ENCODE measurements around the gene ATP11A. TPM values are rescaled to one million over a fixed set of nuclear protein-coding genes. Genes with fewer than 3 reads are reported as not detected.

The ATP11A gene
- total RNA-seq = 10 to 100 TPM; 28.8 to 30.2 TPM

GRCh38 chr13:112689303-112690245 is at the start of gene ATP11A:
Gene ATP11A (plus strand): TSS chr13:112690038. CDS start chr13:112690417, 379 bp downstream.
- ATAC-seq (peak; percentile 82), DNase-seq (peak; percentile 79)
- H3K9me3 Mint-ChIP-seq = no peaks in the 10 kb centered on the region
- H3K4me3 Mint-ChIP-seq = peak within 1 kb of the TSS; percentile 82
- ChIA-PET POLR2A (interaction anchor here (0.7 to 1.0 kb wide), 2 partner anchors 14 to 16 kb away, joined by 3 to 5 read pairs; no protein-coding TSS in a partner anchor), CTCF (interaction anchor here (1.4 kb wide), 1 partner anchor 49 kb away, joined by 5 read pairs; no protein-coding TSS in a partner anchor)
- peaks cover 42% of the 10 kb centered on the region for H3K4me1 Mint-ChIP-seq (ENCODE audit: low read depth)
- intact Hi-C loops (cut with micrococcal nuclease) = loop anchor here (5.0 kb wide), 1 partner anchor 47 kb away; no protein-coding TSS in a partner anchor
- TF ChIP-seq CTCF (IDR thresholded peaks at IDR 0.05) = no peak
- H3K27me3 Mint-ChIP-seq = no peaks in the 10 kb centered on the region
- no peaks in the 10 kb centered on the region for H3K36me3 Mint-ChIP-seq (ENCODE audit: low read depth)
- peak within 1 kb of the TSS; percentile 87 for H3K27ac Mint-ChIP-seq

- H3K27ac Mint-ChIP-seq = no peak overlapping the region
- H3K36me3 Mint-ChIP-seq (ENCODE audit: low read depth) = no peaks in the 10 kb centered on the region
- DNase-seq (no peak), ATAC-seq (no peak)
- peaks cover 5% of the 10 kb centered on the region for H3K4me1 Mint-ChIP-seq (ENCODE audit: low read depth)
- POLR2A ChIA-PET = interaction anchor here (0.6 to 0.9 kb wide), 2 partner anchors 143 to 233 kb away, joined by 3 to 5 read pairs; no protein-coding TSS in a partner anchor
- H3K4me3 Mint-ChIP-seq = no peak overlapping the region
- CTCF ChIA-PET = interaction anchor here (1.0 to 4.3 kb wide), 8 partner anchors 9 to 233 kb away, joined by 3 to 40 read pairs (median 4); no protein-coding TSS in a partner anchor
- H3K27me3 Mint-ChIP-seq = peaks cover 28% of the 10 kb centered on the region
- no peaks in the 10 kb centered on the region for H3K9me3 Mint-ChIP-seq
- intact Hi-C loops (cut with micrococcal nuclease) = loop anchor here (5.0 to 10.0 kb wide), 2 partner anchors 51 to 233 kb away; partner anchors contain the start of gene ATP11A
- no peak for TF ChIP-seq CTCF (IDR thresholded peaks at IDR 0.05)
These were observed 48.3 kb upstream of the ATP11A start for GRCh38 chr13:112641456-112642089.

GRCh38 chr13:112642090-112642460 is 47.8 kb upstream of the ATP11A start:
- TF ChIP-seq CTCF (IDR thresholded peaks at IDR 0.05) = no peak
- ChIA-PET CTCF (interaction anchor here (4.3 kb wide), 1 partner anchor 232 kb away, joined by 40 read pairs; no protein-coding TSS in a partner anchor), POLR2A (no interaction called here)
- intact Hi-C loops (cut with micrococcal nuclease) = loop anchor here (5.0 to 10.0 kb wide), 2 partner anchors 50 to 233 kb away; partner anchors contain the start of gene ATP11A
- Mint-ChIP-seq H3K9me3 (no peaks in the 10 kb centered on the region), H3K36me3 (ENCODE audit: low read depth) (no peaks in the 10 kb centered on the region), H3K4me3 (no peak overlapping the region), H3K27ac (no peak overlapping the region), H3K4me1 (ENCODE audit: low read depth) (peaks cover 5% of the 10 kb centered on the region), H3K27me3 (peaks cover 26% of the 10 kb centered on the region)
- ATAC-seq (no peak), DNase-seq (no peak)

GRCh38 chr13:112643759-112644459 is 45.9 kb upstream of the ATP11A start:
- peaks cover 5% of the 10 kb centered on the region for H3K4me1 Mint-ChIP-seq (ENCODE audit: low read depth)
- ATAC-seq (no peak), DNase-seq (no peak)
- H3K4me3 Mint-ChIP-seq = no peak overlapping the region
- intact Hi-C loops (cut with micrococcal nuclease) = loop anchor here (5.0 to 10.0 kb wide), 2 partner anchors 48 to 231 kb away; partner anchors contain the start of gene ATP11A
- POLR2A ChIA-PET = no interaction called here
- H3K27me3 Mint-ChIP-seq = peaks cover 16% of the 10 kb centered on the region
- H3K36me3 Mint-ChIP-seq (ENCODE audit: low read depth) = no peaks in the 10 kb centered on the region
- TF ChIP-seq CTCF (IDR thresholded peaks at IDR 0.05) = no peak
- no peaks in the 10 kb centered on the region for H3K9me3 Mint-ChIP-seq
- H3K27ac Mint-ChIP-seq = no peak overlapping the region
- CTCF ChIA-PET = no interaction called here
